GM21367 (cell line): Measurements from ENCODE around the gene INSM2.

ENCODE experiments used
- ATAC-seq: cut with Tn5 transposase; IDR thresholded peaks from one replicate; pipeline ENCODE4 v1.9.1; 2021; ENCODE audit not compliant: unreplicated experiment

The INSM2 gene

GRCh38 chr14:35543006-35543405 is 9.0 kb downstream of the INSM2 start:
- ATAC-seq, result no peak

GRCh38 chr14:35549551-35549950 is 15.6 kb downstream of the INSM2 start:
- ATAC-seq, result no peak

GRCh38 chr14:35551081-35551480 is 17.1 kb downstream of the INSM2 start:
- no peak for ATAC-seq

GRCh38 chr14:35553808-35554207 is 19.8 kb downstream of the INSM2 start:
- ATAC-seq, result no peak

GRCh38 chr14:35556548-35556947 is 22.6 kb downstream of the INSM2 start:
- ATAC-seq, result no peak

GRCh38 chr14:35557221-35557747 is 23.3 kb downstream of the INSM2 start:
- ATAC-seq, result no peak

GRCh38 chr14:35558680-35559079 is 24.7 kb downstream of the INSM2 start:
- no peak for ATAC-seq

GRCh38 chr14:35565871-35566464 is 32.0 kb downstream of the INSM2 start:
- no peak for ATAC-seq

GRCh38 chr14:35571598-35571997 is 37.6 kb downstream of the INSM2 start:
- ATAC-seq, result no peak

GRCh38 chr14:35573911-35574310 is 39.9 kb downstream of the INSM2 start:
- ATAC-seq, result no peak

- no peak for ATAC-seq
Measured at GRCh38 chr14:35576260-35576659, 42.3 kb downstream of the INSM2 start.

- no peak for ATAC-seq
Measured at GRCh38 chr14:35576856-35577255, 42.9 kb downstream of the INSM2 start.

GRCh38 chr14:35578135-35578534 is 44.2 kb downstream of the INSM2 start:
- no peak for ATAC-seq

- no peak for ATAC-seq
Measured at GRCh38 chr14:35578639-35579038, 44.7 kb downstream of the INSM2 start.
